ENCODE data around the gene MTA1.

Gene MTA1

DNA sequence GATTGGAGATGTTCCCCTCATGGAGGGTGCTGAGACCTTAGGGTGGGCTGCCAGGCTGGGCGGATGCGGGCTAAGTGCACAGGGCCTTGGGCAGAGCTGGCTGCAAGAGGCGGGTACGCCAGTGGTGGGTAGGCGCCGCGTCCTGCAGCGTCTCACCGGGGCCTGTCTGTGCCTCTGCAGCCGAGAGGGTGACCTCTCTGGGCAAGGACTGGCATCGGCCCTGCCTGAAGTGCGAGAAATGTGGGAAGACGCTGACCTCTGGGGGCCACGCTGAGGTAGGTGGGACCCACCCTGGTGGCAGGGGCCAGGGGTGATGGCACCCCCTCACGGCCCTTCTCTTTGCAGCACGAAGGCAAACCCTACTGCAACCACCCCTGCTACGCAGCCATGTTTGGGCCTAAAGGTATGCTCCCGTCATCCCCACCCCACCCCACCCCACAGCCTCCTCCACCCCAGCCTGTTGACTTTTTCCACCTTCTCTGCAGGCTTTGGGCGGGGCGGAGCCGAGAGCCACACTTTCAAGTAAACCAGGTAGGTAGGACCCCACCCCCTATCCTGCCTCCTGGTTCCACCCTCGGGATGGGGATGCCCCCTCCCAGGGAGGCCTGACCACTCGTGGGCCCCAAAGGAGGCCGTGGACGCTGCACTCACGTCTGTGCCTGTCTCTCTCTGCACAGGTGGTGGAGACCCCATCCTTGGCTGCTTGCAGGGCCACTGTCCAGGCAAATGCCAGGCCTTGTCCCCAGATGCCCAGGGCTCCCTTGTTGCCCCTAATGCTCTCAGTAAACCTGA lies 68.6 kb downstream of the MTA1 start:
- DNase-seq (ENCODE audit: low read depth in 2 of 2): no peak

GRCh38 chr14:105488781-105489541 lies 69.3 kb downstream of the MTA1 start:
- no peak for DNase-seq (ENCODE audit: low read depth in 2 of 2)

DNA sequence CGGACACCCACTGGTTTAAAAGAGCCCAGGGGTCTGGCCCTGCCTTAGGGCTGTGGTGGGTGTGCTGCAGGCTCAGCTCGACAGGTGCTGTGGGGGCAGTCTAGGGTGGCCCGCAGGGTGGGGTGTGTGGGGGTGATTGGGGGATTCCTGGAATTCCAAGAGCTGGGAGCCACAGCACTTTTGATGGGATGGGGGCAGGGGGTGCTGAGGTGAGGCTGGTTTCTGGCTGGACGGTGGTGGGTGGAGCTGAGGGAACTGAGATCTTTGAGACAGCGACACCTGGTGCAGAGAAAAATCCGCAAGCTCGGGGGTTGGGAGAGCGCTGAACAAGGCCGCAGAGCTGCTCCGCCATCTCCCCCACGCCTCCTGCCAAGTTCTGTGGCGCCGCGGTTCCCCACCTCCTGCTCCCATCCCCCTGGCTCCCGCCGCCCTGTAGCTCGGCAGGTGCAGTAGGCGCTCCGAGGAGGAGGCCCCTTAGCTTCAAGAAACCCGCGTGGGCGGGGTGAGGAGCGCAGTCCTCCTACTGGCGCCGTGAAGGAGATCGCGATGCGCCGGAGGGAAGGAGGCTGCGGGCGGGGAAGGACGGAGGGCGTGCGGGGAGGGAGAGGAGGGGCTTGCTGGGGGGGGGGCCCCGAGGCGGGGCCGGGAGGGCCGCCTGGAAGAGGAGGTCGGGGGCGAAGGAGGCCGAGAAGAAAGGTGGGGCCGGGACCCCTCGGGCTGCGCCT lies 70.1 kb downstream of the MTA1 start:
- peak; percentile 79 to 83 for DNase-seq (ENCODE audit: low read depth in 2 of 2)

- DNase-seq (ENCODE audit: low read depth in 2 of 2): no peak
Measured at GRCh38 chr14:105490267-105490571, 70.6 kb downstream of the MTA1 start.

DNA sequence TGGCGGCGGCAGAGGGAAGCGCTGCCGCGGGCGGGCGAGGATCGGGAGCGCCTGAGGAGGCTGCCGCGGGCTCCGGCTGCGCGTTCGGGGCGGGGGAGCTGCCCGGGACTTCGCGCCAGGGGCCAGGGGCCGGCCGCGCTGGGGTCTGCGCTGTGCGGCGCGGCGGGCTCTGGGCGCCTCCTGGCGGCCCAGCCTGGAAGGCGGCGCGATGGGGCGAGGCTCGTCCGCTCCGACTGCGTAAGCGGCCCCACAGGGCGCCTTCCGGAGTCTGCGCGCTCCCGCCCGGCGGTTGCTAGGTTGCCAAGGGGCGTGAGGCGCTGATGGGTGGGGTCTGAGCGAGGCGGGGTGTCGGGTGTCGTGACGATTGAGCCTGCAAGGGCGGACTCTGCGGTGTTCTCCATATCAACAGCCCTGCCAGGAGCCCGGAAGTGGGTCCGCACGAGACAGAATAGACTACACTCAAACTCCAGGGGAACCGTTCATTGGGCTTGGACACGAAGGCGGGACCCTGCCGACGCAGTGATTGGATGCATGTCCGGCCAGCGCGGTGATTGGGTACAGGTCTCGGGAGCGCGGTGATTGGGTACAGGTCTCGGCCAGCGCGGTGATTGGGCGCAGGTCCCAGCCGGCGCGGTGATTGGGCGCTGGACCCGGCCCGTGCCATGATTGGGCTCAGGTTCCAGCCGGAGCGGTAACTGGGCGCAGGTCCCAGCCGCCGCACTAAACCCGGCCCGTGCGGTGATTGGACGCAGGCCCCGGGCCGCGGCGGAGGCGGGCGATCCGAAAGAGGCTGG lies 71.1 kb downstream of the MTA1 start, which contains the start of gene TEDC1:
TSS of gene TEDC1 (plus strand) at position 675 of the 794 bp plus-strand sequence. CDS start 130 bp downstream, outside the sequence.
- DNase-seq (ENCODE audit: low read depth in 2 of 2): peak; percentile 98 to 99

DNA sequence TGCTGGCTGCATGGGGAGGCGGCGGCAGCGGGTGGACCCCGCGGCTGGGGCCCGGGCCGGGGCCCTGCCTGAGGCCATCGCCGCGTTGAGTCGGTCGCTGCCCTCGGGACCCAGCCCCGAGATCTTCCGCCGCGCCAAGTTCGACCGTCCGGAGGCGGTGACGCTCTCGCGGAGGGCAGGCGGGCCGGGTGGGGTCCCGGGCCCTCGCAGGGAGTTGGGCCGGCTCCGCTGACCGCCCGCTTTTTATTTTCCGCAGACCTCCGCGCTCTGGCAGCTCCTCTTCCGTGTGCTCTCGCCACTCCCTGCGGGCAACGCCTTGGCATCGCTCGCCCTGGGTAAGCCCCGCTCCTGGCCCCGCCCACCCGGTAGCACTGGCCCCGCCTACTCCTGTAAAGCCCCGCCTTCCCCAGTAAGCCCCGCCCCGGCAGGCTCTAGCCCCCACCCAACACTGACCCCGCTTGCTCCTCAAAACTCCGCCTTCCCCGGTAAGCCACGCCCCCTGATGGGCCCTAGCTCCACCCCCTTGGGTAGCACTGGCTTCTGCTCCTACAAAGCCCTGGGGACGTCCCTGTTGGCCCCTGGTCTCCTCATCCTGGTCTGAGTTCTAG lies 71.8 kb downstream of the MTA1 start:
- DNase-seq (ENCODE audit: low read depth in 2 of 2): peak; percentile 91 to 92

- DNase-seq (ENCODE audit: low read depth in 2 of 2): no peak
Measured at GRCh38 chr14:105492031-105492970, 72.7 kb downstream of the MTA1 start.

DNA sequence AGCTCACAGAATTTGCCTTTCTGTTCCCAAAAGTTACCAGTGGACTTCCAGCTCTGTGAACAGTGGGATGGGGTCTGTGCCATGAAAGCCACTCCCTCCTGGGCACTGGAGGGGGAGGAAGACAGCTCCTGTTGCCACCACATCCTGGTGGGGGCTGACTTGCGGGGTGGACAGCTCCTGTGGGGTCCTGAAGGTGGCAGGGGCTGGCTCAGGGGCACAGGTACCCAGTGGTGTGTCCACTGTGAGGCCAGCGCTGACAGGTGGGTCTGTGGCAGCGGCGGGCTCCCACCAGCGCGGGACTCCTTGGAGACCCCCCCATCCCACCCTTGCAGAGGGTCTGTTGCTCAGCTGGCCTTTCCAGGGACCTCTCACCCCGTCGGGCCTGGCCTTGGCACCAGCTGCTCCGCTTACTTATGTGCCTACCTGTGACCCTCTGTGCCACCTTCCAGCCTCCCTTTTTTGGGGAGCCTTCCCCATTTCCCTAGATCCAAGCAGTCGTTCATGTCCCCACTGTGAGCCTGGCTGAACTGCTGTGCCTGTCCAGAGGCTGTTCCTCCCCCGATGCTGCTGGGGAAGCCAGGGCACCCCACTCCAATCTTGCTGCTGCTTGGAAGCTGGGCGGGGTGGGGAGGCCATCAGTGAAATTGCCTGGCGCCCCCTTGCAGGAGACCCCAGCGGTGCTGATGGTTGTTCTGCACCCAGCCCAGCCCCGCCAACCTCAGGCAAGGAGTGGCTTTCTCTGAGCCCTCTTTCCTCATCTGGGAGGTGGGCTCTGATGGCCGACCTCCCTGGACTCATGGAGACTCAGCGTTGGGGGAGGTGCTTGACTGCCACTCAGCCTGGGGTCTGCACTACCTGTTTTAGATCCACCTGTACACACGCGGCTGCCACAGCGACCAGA lies 73.6 kb downstream of the MTA1 start:
- DNase-seq (ENCODE audit: low read depth in 2 of 2): no peak

GRCh38 chr14:105493921-105494605 lies 74.4 kb downstream of the MTA1 start:
- no peak for DNase-seq (ENCODE audit: low read depth in 2 of 2)

GRCh38 chr14:105494606-105494929 lies 74.9 kb downstream of the MTA1 start:
- no peak for DNase-seq (ENCODE audit: low read depth in 2 of 2)

DNA sequence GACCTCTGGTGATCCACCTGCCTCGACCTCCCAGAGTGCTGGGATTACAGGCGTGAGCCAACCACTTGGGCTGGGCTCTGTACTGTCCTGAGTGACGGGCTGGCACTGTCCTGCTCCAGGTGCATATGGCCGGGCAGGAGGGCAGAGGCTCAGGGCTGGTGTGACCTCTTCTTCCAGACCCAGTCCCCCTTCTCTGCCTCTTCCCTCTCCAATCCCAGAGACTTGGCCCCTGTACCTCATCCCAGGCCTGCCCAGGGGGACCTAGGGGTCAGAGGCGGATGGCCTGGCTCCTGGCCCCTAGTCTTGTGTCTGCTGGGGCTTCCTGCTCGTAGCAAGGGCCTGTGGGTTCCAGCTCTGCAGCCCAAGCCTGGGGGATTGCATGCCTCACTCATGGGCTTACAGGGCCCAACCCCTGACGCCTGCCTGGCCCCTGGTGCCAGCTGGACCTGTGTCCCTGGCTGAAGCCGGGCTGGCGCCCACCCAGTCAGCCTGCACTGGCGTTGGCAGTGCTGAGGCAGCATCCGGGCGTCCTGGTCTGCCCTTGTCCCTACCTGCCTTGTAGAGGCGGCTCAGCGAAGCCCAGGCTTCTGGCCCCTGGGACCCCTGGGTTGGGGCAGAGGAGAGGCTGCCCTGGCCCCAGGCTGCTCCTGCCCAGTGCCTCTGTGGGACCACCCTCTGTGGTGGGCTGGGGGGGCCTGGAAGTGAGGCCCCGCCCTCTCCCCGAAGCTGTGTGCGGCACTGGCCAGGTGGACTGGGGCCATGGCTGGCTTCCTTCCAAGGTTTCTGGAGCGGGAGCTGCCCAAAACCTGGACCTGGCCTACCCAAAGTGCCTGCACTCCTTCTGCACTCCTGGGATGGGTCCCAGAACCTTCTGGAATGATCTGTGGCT lies 75.7 kb downstream of the MTA1 start:
- DNase-seq (ENCODE audit: low read depth in 2 of 2): no peak

DNA sequence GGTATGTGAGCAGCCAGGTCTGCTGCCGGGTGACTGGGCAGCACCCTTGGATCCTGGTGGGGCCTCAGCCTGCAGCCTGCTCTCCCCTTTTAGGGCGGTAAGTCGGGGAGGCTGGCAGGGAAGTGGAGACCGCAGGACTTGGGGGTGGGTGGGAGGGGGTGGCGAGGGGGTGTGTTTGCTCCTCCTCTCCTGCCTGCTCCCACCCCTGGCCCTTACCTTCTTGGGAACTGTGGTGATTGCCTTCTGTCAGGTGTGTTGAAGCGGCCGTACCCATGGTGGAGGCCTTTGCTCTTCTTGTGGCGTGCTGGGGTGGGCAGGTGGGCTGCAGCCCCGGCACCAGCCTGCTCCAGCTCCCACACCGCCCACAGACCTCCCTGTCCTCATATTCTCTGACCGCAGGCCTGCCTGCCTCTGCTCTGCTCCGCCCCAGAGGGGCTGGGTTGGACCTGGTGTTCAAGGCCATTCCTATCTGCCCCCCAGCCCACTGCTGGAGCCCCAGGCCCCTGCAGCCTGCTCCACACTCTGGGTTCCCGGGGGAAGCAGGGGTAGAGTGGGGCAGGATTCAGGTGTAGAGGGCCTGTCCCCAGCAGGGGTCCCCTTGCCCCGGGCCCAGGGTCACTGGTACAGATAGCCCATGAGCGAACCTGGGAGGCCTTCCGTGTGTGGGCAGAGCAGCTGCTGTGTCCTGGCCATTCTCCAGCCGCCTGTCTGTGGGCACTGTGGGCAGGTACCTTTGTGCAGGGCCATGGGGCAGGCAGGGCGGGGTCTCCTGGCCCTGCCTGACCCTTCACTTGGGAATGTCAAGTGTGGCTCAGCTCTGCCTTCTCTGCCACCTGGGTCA lies 76.6 kb downstream of the MTA1 start:
- no peak for DNase-seq (ENCODE audit: low read depth in 2 of 2)

DNA sequence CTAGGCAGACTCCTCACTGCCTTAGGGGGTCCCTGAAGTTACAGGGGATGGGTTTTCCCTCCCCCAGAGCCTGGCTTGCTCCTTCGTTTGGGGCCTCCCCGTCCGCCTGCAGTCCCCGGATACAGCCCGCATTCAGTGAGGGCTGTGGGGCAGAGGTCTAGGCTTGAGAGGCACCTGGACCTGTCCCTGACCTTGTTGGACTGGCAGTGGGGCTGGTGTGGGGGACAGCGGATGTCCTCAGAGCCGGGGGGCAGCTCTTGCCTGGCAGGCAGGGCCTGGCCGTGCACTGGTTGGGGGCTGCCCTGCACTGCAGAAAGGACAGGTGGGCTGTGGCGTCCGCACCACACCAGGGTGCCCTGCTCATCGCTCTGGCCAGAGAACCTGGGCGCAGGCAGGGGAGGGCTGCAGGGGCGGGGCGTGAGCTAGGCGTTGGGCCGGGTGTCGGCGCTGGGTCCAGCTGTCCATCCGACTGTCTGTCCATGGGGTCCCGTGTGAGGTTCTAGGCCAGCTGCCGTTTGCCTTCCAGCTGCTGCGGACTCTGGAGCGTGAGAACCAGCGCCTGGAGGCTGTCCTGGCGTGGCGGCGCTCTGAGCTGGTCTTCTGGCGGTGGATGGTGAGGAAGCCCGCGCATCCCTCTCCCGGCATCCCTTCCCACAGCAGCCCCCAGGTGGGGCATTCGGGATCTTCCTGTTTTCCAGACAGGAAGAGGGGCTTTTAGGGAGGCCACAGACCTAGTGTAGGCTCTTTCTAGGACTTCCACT lies 77.4 kb downstream of the MTA1 start:
- no peak for DNase-seq (ENCODE audit: low read depth in 2 of 2)

GRCh38 chr14:105497671-105498429 lies 78.2 kb downstream of the MTA1 start:
- no peak for DNase-seq (ENCODE audit: low read depth in 2 of 2)
